Measurements from ENCODE around the gene MBOAT2.
"Not testable (repeated sequence)": the region's sequence is repeated elsewhere in the genome, so short reads cannot be mapped to it uniquely, and the experiment has no call there.

MBOAT2 gene

DNA sequence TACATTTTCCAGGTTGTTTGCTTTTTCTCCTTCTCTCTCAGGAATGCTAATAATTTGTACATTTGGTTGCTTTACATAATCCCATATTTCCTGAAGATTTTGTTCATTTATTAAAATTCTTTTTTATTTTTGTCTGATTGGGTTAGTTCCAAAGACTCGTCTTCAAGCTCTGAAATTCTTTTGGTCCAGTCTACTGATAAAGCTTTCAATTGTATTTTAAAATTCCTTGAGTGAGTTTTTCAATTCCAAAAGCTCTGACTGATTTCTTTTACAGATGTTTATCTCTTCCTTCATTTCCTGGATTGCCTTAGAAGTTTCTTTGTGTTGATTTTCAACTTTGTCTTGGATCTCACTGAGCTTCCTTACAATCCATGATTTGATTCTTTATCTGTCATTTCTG lies 50.0 kb downstream of the MBOAT2 start:
- DNase-seq (ENCODE audit: low spot score), result no peak

DNA sequence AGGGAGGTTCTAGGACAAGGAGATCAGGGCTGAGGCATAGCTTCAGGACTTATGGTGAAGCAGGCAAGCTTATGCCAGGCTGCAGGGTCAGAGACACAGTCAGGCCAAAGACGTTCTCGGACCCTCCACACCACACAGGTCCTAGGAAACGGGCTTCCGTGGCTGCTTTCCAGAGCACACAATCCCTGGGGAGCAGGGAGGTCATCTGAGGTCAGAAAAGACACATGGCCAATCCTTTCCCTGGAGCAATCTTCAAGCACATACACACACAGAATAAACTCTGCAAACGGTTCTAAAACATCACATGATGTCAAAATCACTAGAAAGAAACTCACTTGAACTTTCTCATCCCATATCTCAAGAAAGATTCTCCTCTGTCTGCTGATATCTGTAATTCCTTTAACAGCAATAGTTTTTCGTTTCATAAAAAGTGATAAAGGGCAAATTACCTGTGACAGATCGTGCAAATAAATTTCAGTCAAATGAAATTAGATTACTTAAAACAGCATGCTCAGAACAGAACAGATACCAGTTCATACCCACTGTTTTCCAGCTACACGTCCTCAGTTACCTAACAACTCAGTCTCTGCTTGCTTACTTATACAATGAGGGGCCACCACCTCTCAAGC lies 63.9 kb downstream of the MBOAT2 start:
- DNase-seq (ENCODE audit: low spot score), result no peak

DNA sequence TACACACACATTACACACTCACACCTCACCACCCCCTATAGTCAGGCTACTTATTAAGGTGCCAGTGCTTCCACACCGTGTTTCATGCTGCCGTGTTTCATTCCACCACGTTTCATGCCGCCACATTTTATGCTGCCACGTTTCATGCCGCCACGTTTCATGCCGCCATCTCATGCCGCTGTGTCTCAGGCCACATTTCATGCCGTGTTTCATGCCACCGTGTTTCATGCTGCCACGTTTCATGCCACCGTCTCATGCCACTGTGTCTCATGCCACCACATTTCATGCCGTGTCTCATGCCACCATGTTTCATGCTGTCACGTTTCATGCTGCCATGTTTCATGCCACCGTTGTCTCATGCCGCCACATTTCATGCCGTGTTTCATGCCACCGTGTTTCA lies 65.1 kb downstream of the MBOAT2 start:
- no peak for DNase-seq (ENCODE audit: low spot score)

DNA sequence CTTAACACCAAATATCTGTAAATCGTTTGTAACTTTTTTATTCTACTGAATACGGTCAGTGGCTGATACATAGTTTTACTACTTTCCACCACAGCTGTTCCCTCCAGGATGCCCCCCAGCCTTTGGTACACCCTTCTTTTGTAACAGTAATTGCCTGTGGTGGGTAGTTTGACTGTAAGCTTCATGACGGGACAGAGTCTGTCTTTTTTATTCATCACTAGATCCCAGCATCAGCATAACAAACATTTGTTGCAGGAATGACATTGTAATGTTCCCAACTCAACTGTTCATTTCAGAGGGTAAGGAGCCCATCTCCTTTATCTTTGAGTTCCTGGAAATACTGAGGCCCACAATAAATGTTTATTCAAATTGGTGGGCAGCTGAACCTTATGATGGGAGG lies 67.5 kb downstream of the MBOAT2 start:
- DNase-seq (ENCODE audit: low spot score), result no peak

DNA sequence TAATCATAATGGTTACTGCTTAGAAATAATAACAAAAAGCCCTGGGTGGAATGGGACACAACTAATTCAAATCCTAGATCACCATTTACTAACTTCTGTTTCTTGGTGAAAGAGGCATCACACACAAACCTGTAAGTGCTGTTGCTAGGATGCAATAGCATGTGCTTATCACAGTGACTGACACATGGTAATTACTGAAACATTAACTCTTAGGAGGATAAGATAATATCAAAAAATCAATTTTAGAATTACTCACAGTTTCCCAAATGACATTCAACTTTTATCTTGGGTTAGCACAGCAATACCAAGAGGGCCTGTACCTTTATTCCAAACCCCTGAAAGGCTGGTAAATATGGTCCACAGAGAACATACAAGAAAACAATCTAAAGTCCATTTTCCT lies 69.1 kb downstream of the MBOAT2 start:
- no peak for DNase-seq (ENCODE audit: low spot score)

DNA sequence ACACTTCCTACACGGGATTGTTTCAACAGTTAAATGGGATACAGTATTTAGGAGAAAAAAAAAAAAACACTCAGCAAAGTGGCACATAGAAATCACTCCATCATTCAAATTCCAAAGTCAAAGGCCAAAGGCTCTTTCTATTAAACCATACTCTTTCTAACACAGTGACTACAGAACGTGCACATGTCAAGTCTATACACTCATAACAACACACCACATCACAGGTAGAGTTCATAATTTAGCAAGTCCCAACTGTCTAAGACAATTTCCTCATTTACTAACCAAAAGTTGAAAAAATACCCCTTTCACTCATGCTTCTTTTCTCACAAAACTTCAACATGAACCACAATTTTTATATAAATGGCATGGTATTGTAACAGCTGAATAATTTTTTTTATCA lies 70.8 kb downstream of the MBOAT2 start:
- no peak for DNase-seq (ENCODE audit: low spot score)

DNA sequence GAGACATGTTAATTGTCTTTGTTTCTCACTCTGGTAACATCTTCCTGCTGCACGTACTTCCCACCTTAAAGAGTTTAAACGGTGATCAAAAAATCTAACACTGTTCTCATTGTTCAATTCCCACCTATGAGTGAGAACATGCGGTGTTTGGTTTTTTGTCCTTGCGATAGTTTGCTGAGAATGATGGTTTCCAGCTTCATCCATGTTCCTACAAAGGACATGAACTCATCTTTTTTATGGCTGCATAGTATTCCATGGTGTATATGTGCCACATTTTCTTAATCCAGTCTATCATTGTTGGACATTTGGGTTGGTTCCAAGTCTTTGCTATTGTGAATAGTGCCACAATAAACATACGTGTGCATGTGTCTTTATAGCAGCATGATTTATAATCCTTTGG lies 73.3 kb downstream of the MBOAT2 start:
- not testable (repeated sequence) for DNase-seq (ENCODE audit: low spot score)

DNA sequence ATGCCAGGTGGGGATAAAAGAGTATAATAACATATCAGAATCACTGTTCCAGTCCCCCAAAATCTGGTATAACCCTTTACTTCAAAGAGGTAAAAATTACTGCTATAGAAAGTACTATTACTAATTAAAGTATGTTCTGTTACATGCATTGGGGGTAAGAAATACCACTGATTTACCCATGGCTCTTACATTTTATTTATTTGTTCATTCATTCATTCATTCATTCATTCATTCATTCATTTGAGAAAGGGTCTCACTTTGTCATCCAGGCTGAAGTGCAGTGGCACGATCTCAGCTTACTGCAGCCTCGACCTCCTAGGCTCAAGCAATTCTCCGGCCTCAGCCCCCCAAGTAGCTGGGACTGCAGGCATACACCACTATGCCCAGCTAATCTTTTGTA lies 74.4 kb downstream of the MBOAT2 start:
- no peak for DNase-seq (ENCODE audit: low spot score)

DNA sequence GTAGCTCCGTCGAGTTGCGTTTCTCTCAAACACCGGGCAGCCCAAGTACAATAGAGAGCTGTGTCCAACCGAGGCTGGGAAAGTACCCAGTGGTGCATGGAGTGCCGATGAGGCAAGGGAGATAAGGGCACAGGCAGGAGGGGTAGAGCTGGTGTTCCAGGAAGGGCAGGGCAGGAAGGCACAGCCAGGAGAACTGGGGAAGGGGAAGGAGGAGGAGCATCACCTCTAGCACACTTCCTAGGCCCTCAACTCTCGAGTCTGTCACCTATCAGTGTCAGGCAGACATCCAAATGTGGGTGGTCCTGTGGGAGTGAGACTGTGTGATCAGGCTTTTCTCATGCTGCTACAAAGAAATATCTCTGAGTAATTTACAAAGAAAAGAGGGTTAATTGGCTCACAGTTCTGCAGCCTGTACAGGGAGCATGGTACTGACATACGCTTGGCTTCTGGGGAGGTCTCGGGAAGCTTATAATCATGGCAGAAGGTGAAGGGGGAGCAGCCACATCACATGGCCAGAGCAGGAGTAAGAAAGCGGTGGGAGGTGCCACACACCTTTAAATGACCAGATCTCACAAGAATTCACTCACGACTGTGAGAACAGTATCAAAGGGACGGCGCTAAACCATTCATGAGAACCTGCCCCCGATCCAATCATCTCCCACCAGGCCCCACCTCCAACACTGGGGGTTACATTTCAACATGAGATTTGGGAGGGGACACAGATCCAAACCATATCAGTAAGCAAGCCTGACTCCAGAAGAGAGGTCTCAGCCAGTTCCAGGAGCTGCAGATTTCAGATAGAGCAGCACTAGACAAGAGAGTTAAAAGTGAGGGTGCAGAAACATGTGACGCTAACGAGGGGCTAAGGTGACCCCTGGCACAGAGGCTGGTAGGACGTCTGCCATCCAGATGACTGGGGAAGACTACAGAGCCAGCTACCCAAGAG lies 75.7 kb downstream of the MBOAT2 start:
- DNase-seq (ENCODE audit: low spot score), result no peak

DNA sequence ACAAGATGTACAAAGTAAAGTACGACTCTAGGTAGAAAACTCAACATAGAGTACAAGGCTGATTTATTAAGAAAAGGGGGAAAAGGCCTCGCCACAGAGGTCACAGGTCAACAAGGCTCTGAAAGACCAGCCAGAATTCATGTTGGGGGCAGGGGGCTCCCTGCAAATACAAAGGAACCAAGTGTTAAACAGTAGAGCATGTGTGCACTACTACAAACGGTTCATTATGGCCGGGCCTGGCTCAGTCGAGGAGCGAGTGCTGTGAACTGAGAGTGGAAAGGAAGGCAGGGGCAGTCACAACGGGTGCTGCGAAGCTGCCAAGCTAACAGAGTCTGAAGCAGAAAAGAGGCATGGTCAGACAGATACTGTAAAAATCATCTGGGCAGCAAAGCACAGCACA lies 77.1 kb downstream of the MBOAT2 start:
- no peak for DNase-seq (ENCODE audit: low spot score)

DNA sequence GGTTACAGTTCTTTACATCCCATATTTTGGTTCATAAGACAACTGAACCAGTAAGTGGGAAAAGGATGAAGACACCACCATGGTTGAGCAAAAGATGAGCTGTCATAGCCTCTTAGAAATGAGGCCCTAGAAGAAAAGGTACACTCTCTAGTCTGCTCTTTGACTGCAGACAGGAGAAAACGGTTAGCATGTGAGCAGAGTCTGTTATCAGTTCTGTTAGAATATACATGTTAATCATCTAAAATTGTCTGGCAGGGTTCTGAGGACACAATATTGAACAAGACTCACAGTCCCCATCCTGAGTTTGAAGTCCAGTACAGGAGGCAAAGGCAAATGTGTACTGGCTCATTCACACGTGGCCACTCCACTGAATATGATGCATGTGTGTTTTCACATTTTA lies 78.1 kb downstream of the MBOAT2 start:
- no peak for DNase-seq (ENCODE audit: low spot score)

DNA sequence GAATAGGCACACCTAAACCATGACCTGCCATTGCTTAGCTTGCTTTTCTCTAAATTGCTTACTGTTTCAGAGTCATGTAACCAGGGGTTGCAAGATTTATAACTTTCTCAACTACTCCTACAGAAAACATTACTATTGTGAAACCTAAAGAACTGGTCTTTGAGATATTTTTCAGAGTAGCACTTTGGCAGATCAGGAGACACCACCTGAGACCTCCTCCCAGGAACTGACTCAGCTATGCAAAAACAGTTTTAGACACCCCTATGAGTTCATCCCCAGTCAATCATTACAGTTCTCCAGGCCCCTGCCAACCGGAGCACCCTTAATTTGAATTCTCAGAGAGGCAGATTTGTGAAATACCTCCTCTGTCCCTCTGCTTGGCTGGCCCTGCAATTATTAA lies 80.3 kb downstream of the MBOAT2 start:
- no peak for DNase-seq (ENCODE audit: low spot score)

DNA sequence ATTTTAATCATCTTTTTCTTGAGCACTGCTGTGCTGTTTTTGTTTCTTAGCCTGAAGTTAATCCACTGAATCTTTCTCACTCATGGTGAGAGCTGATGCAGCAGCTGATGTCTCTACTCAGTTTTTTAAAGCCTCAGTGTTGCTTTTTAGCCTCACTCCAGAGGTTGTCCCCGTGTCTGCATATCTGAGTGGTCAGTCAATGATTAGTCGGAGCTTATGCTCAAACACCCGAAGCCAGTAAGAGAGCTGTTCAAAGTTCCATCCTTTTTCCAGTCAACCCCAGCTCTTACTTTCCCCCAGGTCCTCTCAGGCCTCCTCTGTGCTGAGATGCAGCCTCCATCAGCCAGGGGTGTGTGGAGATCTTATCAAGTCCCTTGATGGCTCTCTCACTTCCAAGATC lies 81.1 kb downstream of the MBOAT2 start:
- DNase-seq (ENCODE audit: low spot score), result no peak

DNA sequence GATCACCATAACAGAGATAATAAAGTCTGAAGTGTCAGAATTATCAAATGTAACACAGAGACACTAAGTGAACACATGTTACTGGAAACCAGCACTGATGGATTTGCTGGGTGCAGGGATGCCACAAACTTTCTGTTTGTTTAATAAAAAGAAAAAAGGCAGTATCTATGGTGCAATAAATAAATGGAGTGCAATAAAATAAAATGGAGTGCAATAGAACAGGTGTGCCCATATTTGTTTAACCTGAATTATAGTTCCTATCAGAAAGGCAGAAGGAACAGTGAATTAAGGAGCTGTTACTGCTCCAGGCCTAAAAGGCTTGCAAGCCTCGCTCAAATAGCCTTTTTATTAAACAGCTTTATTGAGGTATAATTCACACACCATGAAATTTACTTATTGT lies 85.1 kb downstream of the MBOAT2 start:
- no peak for DNase-seq (ENCODE audit: low spot score)

DNA sequence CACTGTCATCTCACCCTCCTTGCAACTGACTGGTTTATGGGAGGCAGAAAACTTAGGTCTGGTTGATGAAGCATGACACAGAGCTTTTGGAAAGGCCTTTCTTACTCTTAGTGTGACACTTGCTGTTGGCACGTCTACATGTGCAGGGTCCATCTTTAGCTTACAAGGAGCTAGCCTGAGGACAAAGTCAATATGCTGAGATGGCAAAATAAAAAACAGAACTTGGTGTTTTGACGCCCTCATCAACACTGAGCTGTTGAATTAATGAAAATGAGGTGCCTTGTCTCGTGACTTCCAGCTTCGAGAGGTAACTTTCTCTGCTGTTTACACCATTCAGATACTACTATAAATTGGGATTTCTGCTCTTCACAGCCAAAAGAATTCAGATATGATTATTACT lies 87.5 kb downstream of the MBOAT2 start:
- no peak for DNase-seq (ENCODE audit: low spot score)

DNA sequence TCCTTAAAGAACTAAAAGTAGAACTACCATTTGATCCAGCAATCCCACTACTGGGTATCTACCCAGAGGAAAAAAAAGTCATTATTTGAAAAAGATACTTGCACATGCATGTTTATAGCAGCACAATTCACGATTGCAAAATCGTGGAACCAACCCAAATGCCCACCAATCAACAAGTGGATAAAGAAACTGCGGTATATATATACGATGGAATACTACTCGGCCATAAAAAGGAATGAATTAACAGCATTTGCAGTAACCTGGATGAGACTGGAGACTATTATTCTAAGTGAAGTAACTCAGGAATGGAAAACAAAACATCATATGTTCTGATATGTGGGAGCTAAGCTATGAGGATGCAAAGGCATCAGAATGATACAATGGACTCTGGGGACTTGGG lies 89.7 kb downstream of the MBOAT2 start:
- DNase-seq (ENCODE audit: low spot score), result not testable (repeated sequence)

DNA sequence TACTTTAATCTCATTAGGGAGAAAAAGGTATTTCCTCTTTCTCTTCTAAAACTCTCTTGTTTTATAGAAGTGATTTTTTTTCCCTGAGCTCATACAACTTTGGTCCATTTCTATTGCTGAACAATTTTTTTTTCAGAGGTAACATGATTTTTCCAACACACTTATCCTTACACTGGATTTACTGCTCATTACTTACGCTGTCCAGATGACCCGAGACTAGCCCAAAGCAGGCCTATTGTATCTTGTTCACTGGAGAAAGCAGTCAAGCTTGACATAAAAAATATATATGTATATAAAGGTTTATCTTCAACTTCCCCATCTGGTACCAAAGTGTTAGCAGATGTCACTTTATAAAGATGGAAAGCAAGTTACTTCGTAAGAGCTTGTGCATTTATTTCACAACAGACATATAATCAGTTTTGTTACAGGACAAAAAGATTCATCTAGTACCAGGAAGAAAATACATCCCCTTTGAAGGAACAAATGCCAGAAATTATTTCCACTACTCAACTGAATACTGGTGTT lies 95.7 kb downstream of the MBOAT2 start:
- no peak for DNase-seq (ENCODE audit: low spot score)

DNA sequence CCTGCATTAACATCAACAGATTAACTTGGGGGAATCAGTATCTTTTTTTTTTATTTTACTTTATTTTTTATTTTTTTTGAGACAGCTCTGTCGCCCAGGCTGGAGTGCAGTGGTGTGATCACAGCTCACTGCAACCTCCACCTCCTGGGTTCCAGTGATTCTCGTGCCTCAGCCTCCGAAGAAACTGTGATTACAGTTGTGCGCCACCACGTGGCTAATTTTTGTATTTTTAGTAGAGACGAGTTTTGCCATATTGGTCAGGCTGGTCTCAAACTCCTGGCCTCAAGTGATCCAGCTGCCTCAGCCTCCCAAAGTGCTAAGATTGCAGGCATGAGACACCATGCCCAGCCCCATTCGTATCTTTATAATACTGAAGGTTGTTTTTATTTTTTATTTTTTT lies 99.6 kb downstream of the MBOAT2 start:
- DNase-seq (ENCODE audit: low spot score), result not testable (repeated sequence)

DNA sequence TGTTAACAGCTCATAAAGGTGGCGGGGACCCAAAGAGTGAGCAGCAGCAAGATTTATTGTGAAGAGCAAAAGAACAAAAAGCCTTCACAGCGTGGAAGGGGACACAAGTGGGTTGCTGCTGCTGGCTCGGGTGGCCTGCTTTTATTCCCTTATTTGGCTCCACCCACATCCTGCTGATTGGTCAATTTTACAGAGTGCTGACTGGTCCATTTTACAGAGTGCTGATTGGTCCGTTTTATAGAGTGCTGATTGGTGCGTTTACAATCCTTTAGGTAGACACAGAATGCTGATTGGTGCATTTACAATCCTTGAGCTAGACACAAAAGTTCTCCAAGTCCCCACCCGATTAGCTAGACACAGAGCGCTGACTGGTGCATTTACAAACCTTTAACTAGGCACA lies 100.7 kb downstream of the MBOAT2 start:
- DNase-seq (ENCODE audit: low spot score), result not testable (repeated sequence)

DNA sequence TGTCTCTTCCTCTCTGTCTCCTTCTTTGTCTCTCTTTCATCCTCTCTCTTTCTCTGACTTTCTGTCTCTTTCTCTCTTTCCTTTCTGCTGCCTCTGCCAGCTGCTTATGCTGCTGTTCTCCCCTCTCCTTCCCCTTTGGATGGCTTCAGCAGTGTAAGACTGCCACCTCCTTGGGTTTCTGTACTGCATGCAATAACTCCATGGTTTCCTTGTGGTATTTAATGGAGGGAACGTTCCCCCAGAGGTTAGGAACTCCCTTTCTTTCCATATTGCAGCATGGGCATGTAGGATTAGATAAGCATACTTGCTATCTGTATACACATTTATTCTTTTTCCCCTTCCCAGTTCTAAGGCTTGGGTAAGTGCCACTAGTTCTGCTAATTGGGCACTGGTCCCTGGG lies 106.3 kb downstream of the MBOAT2 start:
- DNase-seq (ENCODE audit: low spot score), result not testable (repeated sequence)

DNA sequence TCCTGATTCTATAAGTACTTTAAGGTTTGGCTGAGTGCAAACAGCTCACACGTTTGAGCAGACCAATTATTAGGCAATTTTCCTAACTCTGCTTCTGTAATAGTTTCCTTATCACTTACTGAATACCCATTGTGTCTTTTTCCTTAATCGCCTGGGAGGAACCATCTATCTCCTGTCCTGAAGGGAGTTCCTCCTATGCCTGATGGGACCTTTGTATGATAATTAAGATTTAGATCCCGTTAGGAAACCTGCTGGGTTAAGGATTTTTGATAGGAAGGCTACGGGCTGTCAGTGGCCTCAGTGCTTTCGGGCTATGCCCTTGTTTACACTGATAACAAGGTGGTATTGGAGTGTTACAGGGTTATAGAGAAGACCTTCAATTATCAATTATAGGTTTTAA lies 106.8 kb downstream of the MBOAT2 start:
- DNase-seq (ENCODE audit: low spot score), result not testable (repeated sequence)

DNA sequence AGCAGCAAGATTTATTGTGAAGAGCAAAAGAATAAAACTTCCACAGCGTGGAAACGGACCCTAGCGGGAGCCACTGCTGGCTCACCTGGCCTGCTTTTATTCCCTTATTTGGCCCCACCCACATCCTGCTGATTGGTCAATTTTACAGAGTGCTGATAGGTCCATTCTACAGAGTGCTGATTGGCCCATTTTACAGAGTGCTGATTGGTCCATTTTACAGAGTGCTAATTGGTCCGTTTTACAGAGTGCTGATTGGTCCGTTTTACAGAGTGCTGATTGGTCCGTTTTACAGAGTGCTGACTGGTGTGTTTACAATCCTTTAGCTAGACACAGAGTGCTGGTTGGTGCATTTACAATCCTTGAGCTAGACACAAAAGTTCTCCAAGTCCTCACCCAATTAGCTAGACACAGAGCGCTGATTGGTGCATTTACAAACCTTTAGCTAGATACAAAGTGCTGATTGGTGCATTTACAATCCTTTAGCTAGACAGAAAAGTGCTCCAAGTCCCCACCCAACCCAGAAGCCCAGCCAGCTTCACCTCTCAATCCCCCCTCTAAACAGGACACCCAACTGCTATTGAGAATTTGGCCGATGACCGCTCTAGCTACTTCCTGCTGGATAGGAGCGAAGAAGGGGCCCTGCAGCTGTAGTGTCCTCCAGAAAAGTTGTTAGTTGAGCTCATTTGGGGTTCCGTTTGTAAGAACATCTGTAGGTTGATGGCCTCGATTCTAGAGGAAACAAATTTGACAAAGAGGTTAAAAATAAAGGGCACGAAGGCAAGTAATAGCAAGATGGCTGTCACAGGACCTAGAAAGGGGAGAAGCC lies 108.2 kb downstream of the MBOAT2 start:
- not testable (repeated sequence) for DNase-seq (ENCODE audit: low spot score)

Measured in AG20443 (cell line).